Heart right ventricle (tissue), 16 donors: ENCODE data around the gene OR6S1. TPM values are rescaled to one million over a fixed set of nuclear protein-coding genes. Genes with fewer than 3 reads are reported as not detected.

Experiments
- ATAC-seq, 8 donors: fragments of 200-7000 bp; cut with Tn5 transposase; one replicate each; pipeline ENCODE4 v1.9.1; 2020; ENCODE audit warnings: mild to moderate bottlenecking in 8 of 8, moderate library complexity in 8 of 8, moderate number of reproducible peaks in 1 of 8
- DNase-seq, 2 donors: peaks; one replicate each; pipeline ENCODE4 v3.0.0-alpha.2; 2020
- H3K27ac ChIP-seq, 10 donors: fragments of 200-600 bp; sonication (generic) in 2 of 10; one replicate each; pipeline versions ENCODE4 v1.5.0 to v1.8.0; 2020 to 2022; ENCODE audit warnings: mild to moderate bottlenecking in 3 of 10
- H3K27me3 ChIP-seq, 7 donors: fragments of 200-600 bp; one replicate each; pipeline ENCODE4 v1.8.0; 2021 to 2022; ENCODE audit warnings: mild to moderate bottlenecking in 2 of 7
- H3K36me3 ChIP-seq, 9 donors: fragments of 200-600 bp; sonication (generic) in 1 of 9; one replicate each; pipeline versions ENCODE4 v1.5.0 to v1.8.0; 2020 to 2022; ENCODE audit warnings: mild to moderate bottlenecking in 2 of 9
- H3K4me1 ChIP-seq, 9 donors: fragments of 200-600 bp; sonication (generic) in 1 of 9; one replicate each; pipeline versions ENCODE4 v1.5.0 to v1.8.0; 2020 to 2022; ENCODE audit warnings: mild to moderate bottlenecking in 4 of 9
- H3K4me3 ChIP-seq, 10 donors: fragments of 200-600 bp; sonication (generic) in 2 of 10; one replicate each; pipeline versions ENCODE4 v1.5.0 to v1.8.0; 2020 to 2022; ENCODE audit warnings: mild to moderate bottlenecking in 7 of 10, moderate library complexity in 2 of 10
- H3K9me3 ChIP-seq, 11 donors: fragments of 200-600 bp in 10 of 11; sonication (generic) in 2 of 11; one replicate each; pipeline versions ENCODE4 v1.5.0 to v1.8.0; 2013 to 2022; ENCODE audit warnings: mild to moderate bottlenecking in 2 of 11, control low read depth in 1 of 11, moderate library complexity in 1 of 11
- CTCF ChIP-seq, 9 donors: fragments of 200-600 bp; sonication (generic) in 2 of 9; IDR thresholded peaks; one replicate each; pipeline versions ENCODE4 v1.5.0 to v1.8.0; 2021 to 2022; ENCODE audit warnings: antibody characterized with exemption in 9 of 9, mild to moderate bottlenecking in 5 of 9, moderate library complexity in 1 of 9
- WGBS, 2 donors: extraction: QIAGEN DNeasy Blood & Tissue Kit; methylation state at CpG; one replicate each; pipeline ENCODE4 v1.1.7; 2013; ENCODE audit warnings: inconsistent platforms in 1 of 2; 5-methylcytosine and 5-hydroxymethylcytosine counted together
- intact Hi-C, 10 donors: fragments of 100-400 bp; cut with DNase I; formaldehyde crosslinking; loops; one replicate each; pipeline versions ENCODE4 v1.11.1 to v1.14.2; 2022
- polyA plus RNA-seq, 2 donors: library from polyadenylated mRNA; stranded (reverse); fragments of 200-250 nt; gene quantifications; one replicate each; pipeline ENCODE4 v1.2.3, GENCODE V29; 2013
- total RNA-seq, 10 donors: library from RNA; stranded (reverse); fragmentation: NEBNext Ultra II Directional in 3 of 10; extraction: Animal tissue kit (Norgen Biotek cat#: 25700) in 3 of 10; gene quantifications; one replicate each; pipeline versions ENCODE4 v1.2.1 to v1.2.4, GENCODE V29; 2021 to 2023
- donor health status: Arrhythmogenic right ventricular cardiomyopathy.
- donor health status: ischemic (EF 13 %, LVEDD 7.1; RV severe dilation, severe dysfunction).
- donor health status: healthy with polysubstance abuse.
- donor health status: DM: no; HTN: yes; CAD: no.
- donor health status: DM: no; HTN: no; CAD: no.
- donor health status: ischemic (EF 25% LVEDD 6.9; RV normal size, moderate dysfunction).
- donor health status: ischemic (EF 25% LVEDD 5.7; RV mildly dilated, moderate dysfunction).
- donor health status: healthy.
- donor health status: DM: yes; HTN: yes; CAD: no.
- donor health status: Ischemic cardiomyopathy.
- donor health status: ischemic (EF 35%, LVEDD 5.7; RV mildly dilated, moderate dysfunction).
- donor health status: nonischemic (EF 11% LVEDD 7.7; RV severe dilation, severe dysfunction).
- donor health status: DM: yes; HTN: yes; CAD: no.
- donor health status: PGD.
- donor health status: ischemic (EF 29% LVEDD 5.4; RV normal size, mild dysfunction).
- donor health status: nonischemic (EF 23%, LVEDD 6.1; RV moderate dilation, normal function).

OR6S1 gene
- total and polyA plus RNA-seq, 12 donors: not detected

- peak within 1 kb of the TSS; percentile 98 to 100 (median 100) for H3K27ac ChIP-seq
- no peaks in the 10 kb centered on the region for H3K27me3 ChIP-seq
- 0% methylated on average over 42 of the region's 42 CpGs for WGBS, 2 donors
- no peak for TF ChIP-seq CTCF (IDR thresholded peaks at IDR 0.05)
- no peaks in the 10 kb centered on the region for H3K36me3 ChIP-seq
- intact Hi-C loops: loop anchor here (1.0 to 10.0 kb wide), 20 partner anchors 52 to 421 kb away; partner anchors contain the start of genes PIP4P1 (in 5 of the 10), CCNB1IP1 (in 4 of the 10), TEP1 (in 4 of the 10) and PARP2 (in 3 of the 10)
- ATAC-seq (peak; percentile 30 to 61 (median 52)), DNase-seq (peak; percentile 81 to 85)
- peak within 1 kb of the TSS; percentile 67 to 99 (median 89) for H3K4me3 ChIP-seq
- no peaks in the 10 kb centered on the region for H3K9me3 ChIP-seq
- H3K4me1 ChIP-seq: peaks cover 0 to 63% (median 16%) of the 10 kb centered on the region in 9 donors
These were observed 42.6 kb upstream of the OR6S1 start, which contains the start of gene RNASE4 for GRCh38 chr14:20683891-20684661. RNASE4 (plus strand) TSS chr14:20684560; CDS start chr14:20699372, 14,812 bp downstream.

GRCh38 chr14:20683125-20683890 lies 41.8 kb upstream of the OR6S1 start:
- Histone ChIP-seq H3K4me1 (peaks cover 0 to 63% (median 16%) of the 10 kb centered on the region in 9 donors), H3K27me3 (no peaks in the 10 kb centered on the region), H3K27ac (peak overlapping the region; percentile 98 to 100 (median 100)), H3K4me3 (peak overlapping the region; percentile 67 to 99 (median 89)), H3K36me3 (no peaks in the 10 kb centered on the region), H3K9me3 (no peaks in the 10 kb centered on the region)
- DNase-seq: peak; percentile 68 to 85
- 0 to 1% methylated on average over 38 of the region's 38 CpGs for WGBS, 2 donors
- ATAC-seq: peak; percentile 40 to 84 (median 66)
- intact Hi-C loops: loop anchor here (1.0 to 10.0 kb wide), 19 partner anchors 51 to 421 kb away; partner anchors contain the start of genes PIP4P1 (in 5 of the 10), CCNB1IP1 (in 4 of the 10), TEP1 (in 4 of the 10) and PARP2 (in 3 of the 10)
- TF ChIP-seq CTCF (IDR thresholded peaks at IDR 0.05): no peak

GRCh38 chr14:20682435-20683124 lies 41.1 kb upstream of the OR6S1 start:
- DNase-seq (peak; percentile 88 to 93), ATAC-seq (peak; percentile 89 to 95 (median 92))
- Histone ChIP-seq H3K27me3 (no peaks in the 10 kb centered on the region), H3K36me3 (no peaks in the 10 kb centered on the region), H3K4me3 (peak overlapping the region; percentile 67 to 99 (median 89)), H3K27ac (peak overlapping the region; percentile 98 to 100 (median 100)), H3K9me3 (no peaks in the 10 kb centered on the region), H3K4me1 (peaks cover 0 to 63% (median 16%) of the 10 kb centered on the region in 9 donors)
- peak in 4 of 9 donors; percentile 1 to 45 (median 21) for TF ChIP-seq CTCF (IDR thresholded peaks at IDR 0.05)
- intact Hi-C loops: loop anchor here (1.0 to 10.0 kb wide), 19 partner anchors 50 to 422 kb away; partner anchors contain the start of genes PIP4P1 (in 5 of the 10), CCNB1IP1 (in 4 of the 10), TEP1 (in 4 of the 10) and PARP2 (in 3 of the 10)
- 0 to 1% methylated on average over 40 of the region's 40 CpGs for WGBS, 2 donors
